ENCODE measurements around the gene TTC32. TPM values are rescaled to one million over a fixed set of nuclear protein-coding genes. Genes with fewer than 3 reads are reported as not detected.

Gene TTC32
- total RNA-seq, 1 experiment from 2014 or later, result 9.9 TPM

GRCh38 chr2:19933351-19933981 lies 31.7 kb upstream of the TTC32 start (continued):
- TF ChIP-seq, protein P1, sequence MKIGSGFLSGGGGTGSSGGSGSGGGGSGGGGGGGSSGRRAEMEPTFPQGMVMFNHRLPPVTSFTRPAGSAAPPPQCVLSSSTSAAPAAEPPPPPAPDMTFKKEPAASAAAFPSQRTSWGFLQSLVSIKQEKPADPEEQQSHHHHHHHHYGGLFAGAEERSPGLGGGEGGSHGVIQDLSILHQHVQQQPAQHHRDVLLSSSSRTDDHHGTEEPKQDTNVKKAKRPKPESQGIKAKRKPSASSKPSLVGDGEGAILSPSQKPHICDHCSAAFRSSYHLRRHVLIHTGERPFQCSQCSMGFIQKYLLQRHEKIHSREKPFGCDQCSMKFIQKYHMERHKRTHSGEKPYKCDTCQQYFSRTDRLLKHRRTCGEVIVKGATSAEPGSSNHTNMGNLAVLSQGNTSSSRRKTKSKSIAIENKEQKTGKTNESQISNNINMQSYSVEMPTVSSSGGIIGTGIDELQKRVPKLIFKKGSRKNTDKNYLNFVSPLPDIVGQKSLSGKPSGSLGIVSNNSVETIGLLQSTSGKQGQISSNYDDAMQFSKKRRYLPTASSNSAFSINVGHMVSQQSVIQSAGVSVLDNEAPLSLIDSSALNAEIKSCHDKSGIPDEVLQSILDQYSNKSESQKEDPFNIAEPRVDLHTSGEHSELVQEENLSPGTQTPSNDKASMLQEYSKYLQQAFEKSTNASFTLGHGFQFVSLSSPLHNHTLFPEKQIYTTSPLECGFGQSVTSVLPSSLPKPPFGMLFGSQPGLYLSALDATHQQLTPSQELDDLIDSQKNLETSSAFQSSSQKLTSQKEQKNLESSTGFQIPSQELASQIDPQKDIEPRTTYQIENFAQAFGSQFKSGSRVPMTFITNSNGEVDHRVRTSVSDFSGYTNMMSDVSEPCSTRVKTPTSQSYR (CRISPR knock-in tag; IDR thresholded peaks at IDR 0.05), result no peak
- no peak for TF ChIP-seq ESRRA (CRISPR knock-in tag; IDR thresholded peaks at IDR 0.05; ENCODE audit: borderline replicate concordance)
- no peak for TF ChIP-seq SP1 (CRISPR knock-in tag; conservative IDR thresholded peaks at IDR 0.05)
- no peak for TF ChIP-seq ATF1 (CRISPR knock-in tag; IDR thresholded peaks at IDR 0.05)
- TF ChIP-seq, protein P2, sequence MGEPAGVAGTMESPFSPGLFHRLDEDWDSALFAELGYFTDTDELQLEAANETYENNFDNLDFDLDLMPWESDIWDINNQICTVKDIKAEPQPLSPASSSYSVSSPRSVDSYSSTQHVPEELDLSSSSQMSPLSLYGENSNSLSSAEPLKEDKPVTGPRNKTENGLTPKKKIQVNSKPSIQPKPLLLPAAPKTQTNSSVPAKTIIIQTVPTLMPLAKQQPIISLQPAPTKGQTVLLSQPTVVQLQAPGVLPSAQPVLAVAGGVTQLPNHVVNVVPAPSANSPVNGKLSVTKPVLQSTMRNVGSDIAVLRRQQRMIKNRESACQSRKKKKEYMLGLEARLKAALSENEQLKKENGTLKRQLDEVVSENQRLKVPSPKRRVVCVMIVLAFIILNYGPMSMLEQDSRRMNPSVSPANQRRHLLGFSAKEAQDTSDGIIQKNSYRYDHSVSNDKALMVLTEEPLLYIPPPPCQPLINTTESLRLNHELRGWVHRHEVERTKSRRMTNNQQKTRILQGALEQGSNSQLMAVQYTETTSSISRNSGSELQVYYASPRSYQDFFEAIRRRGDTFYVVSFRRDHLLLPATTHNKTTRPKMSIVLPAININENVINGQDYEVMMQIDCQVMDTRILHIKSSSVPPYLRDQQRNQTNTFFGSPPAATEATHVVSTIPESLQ (CRISPR knock-in tag; IDR thresholded peaks at IDR 0.05), result no peak

DNA sequence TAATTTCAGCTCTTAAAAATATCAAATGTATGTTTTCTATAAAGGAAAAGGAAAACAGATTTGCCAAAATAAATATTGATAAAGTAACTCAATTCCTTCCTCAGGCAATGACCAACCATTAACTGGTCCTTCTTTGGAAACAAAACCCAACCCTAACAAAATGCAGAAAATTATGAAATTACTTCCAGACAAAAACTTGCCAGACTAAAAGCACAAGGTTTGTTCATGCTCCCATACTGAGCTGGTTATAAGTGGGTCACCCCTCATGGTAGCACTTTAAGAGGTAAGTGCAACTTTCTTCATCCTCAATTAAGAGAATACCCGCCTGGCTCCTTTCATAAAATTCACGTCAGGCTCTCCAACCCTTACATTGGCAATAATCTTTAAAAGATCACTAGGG lies 31.1 kb upstream of the TTC32 start:
- no peak for ATAC-seq
- Mint-ChIP-seq H3K27me3 (ENCODE audit: low read depth) (no peaks in the 10 kb centered on the region), H3K4me3 (no peak overlapping the region), H3K4me1 (no peaks in the 10 kb centered on the region), H3K9me3 (peaks cover 18% of the 10 kb centered on the region), H3K27ac (no peak overlapping the region), H3K36me3 (peaks cover 50% of the 10 kb centered on the region)
- TF ChIP-seq JAZF1 (CRISPR knock-in tag; IDR thresholded peaks at IDR 0.05) (no peak), ELF4 (CRISPR knock-in tag; IDR thresholded peaks at IDR 0.05; ENCODE audit: low read depth) (no peak), MLX (CRISPR knock-in tag; IDR thresholded peaks at IDR 0.05) (no peak), EMX1 (CRISPR knock-in tag; IDR thresholded peaks at IDR 0.05) (no peak), CBFB (CRISPR knock-in tag; IDR thresholded peaks at IDR 0.05; ENCODE audit: low read depth) (no peak), MXD4 (CRISPR knock-in tag; IDR thresholded peaks at IDR 0.05; ENCODE audit: borderline replicate concordance) (no peak), IRF1 (CRISPR knock-in tag; IDR thresholded peaks at IDR 0.05) (no peak), NFATC4 (CRISPR knock-in tag; IDR thresholded peaks at IDR 0.05) (no peak), ZNF416 (CRISPR knock-in tag; IDR thresholded peaks at IDR 0.05) (no peak), NFYB (CRISPR knock-in tag; conservative IDR thresholded peaks at IDR 0.05; ENCODE audit: low read depth) (no peak), ZNF263 (CRISPR knock-in tag; IDR thresholded peaks at IDR 0.05; ENCODE audit: low read depth) (no peak), ZNF532 (CRISPR knock-in tag; IDR thresholded peaks at IDR 0.05; ENCODE audit: borderline replicate concordance) (no peak), ATF3 (CRISPR knock-in tag; conservative IDR thresholded peaks at IDR 0.05) (no peak), ZNF121 (CRISPR knock-in tag; IDR thresholded peaks at IDR 0.05) (no peak)
- TF ChIP-seq, protein P3, sequence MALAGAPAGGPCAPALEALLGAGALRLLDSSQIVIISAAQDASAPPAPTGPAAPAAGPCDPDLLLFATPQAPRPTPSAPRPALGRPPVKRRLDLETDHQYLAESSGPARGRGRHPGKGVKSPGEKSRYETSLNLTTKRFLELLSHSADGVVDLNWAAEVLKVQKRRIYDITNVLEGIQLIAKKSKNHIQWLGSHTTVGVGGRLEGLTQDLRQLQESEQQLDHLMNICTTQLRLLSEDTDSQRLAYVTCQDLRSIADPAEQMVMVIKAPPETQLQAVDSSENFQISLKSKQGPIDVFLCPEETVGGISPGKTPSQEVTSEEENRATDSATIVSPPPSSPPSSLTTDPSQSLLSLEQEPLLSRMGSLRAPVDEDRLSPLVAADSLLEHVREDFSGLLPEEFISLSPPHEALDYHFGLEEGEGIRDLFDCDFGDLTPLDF (CRISPR knock-in tag; IDR thresholded peaks at IDR 0.05), result no peak
- TF ChIP-seq, protein P4, sequence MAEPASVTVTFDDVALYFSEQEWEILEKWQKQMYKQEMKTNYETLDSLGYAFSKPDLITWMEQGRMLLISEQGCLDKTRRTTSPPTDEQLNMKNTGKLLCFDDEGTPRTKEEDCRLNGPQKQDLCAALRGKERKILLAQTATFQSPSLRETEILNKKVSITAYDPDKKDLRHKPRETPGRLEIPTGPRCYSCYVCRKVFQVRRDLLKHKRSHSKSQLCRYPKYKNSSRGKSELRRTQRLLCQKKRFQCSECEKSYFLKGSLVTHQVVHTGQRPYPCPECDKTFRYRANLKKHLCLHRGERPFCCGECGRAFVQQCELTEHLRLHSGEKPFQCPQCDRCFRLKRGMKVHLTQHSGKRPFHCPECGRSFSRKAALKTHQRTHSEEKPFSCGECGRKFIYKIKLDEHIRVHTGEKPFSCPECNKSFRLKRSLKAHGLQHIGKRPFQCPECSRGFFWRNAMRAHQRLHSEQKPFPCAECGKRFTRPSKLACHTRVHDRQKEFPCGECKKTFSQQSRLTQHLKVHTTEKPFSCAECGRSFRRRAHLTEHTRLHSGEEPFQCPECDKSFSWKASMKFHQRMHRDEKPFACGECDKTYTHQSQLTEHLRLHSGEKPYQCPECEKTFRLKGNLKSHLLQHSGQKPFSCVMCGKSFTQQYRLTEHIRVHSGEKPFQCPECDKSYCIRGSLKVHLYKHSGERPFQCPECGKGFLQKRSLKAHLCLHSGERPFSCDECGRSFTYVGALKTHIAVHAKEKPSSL (CRISPR knock-in tag; conservative IDR thresholded peaks at IDR 0.05), result no peak
- CTCF ChIA-PET, result interaction anchor here (0.8 kb wide), 1 partner anchor 23 kb away, joined by 3 read pairs; no protein-coding TSS in a partner anchor
- no peak for DNase-seq (ENCODE audit: low spot score)
- POLR2A ChIA-PET, result no interaction called here
